ENCODE results near the gene NEURL2.
"Not testable (repeated sequence)": the region's sequence is repeated elsewhere in the genome, so short reads cannot be mapped to it uniquely, and the experiment has no call there.

NEURL2 gene

GRCh38 chr20:45878076-45878761 lies 12.8 kb downstream of the NEURL2 start:
- TF ChIP-seq, protein P1, sequence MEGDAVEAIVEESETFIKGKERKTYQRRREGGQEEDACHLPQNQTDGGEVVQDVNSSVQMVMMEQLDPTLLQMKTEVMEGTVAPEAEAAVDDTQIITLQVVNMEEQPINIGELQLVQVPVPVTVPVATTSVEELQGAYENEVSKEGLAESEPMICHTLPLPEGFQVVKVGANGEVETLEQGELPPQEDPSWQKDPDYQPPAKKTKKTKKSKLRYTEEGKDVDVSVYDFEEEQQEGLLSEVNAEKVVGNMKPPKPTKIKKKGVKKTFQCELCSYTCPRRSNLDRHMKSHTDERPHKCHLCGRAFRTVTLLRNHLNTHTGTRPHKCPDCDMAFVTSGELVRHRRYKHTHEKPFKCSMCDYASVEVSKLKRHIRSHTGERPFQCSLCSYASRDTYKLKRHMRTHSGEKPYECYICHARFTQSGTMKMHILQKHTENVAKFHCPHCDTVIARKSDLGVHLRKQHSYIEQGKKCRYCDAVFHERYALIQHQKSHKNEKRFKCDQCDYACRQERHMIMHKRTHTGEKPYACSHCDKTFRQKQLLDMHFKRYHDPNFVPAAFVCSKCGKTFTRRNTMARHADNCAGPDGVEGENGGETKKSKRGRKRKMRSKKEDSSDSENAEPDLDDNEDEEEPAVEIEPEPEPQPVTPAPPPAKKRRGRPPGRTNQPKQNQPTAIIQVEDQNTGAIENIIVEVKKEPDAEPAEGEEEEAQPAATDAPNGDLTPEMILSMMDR (IDR thresholded peaks at IDR 0.05; ENCODE audit: insufficient read depth, missing control alignments), result no peak
- DNase-seq (ENCODE audit: insufficient read length, low spot score) (no peak), FAIRE-seq (no peak)

GRCh38 chr20:45874576-45874975 lies 16.4 kb downstream of the NEURL2 start:
- no peak for DNase-seq (ENCODE audit: insufficient read length, low spot score)
- TF ChIP-seq, protein P1 (IDR thresholded peaks at IDR 0.05; ENCODE audit: insufficient read depth, missing control alignments), result no peak
- FAIRE-seq, result no peak

DNA sequence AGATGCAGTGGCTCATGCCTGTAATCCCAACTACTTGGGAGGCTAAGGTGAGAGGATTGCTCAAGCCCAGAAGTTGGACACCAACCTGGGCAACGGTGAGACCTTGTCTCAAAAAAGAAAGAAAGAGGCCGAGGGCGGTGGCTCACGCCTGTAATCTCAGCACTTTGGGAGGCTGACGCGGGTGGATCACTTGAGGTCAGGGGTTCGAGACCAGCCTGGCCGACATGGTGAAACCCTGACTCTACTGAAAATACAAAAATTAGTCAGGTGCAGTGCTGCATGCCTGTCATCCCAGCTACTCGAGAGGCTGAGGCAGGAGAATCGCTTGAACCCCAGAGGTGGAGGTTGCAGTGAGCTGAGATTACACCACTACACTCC lies 16.9 kb downstream of the NEURL2 start:
- FAIRE-seq; DNase-seq (ENCODE audit: insufficient read length, low spot score): not testable (repeated sequence)

DNA sequence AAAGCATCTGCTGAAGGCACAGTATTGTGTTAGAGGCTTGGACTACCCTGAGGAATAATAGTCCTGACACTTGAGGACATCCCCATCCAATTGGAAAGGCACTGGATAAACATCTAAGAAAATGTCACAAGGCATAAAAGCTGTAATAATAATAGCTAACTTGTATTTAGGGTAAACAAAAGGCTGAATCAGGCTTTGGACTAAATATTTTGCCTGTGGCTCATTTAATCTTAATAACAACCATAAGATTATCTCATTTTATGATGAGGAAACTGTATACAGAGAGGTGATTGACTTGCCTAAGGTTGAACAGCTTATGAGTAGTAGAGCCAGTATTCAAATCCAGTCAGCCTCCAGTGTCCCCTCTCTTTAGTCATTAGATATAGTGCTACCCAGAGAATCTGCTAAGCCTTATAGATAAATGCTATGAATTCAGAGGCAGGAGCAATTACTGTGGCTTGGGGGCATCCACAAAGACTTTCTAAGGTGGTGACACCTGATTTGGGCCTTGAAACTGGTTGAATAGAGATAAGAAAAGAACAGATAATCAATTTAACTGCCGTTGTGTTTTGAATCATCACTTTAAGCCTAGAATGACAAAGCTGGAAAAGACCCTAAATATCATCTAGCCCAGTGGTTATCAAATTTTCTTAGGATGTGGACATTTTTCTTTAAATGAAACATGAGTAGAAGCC lies 17.5 kb downstream of the NEURL2 start:
- DNase-seq (ENCODE audit: insufficient read length, low spot score), result no peak
- FAIRE-seq, result no peak
- TF ChIP-seq, protein P1 (IDR thresholded peaks at IDR 0.05; ENCODE audit: insufficient read depth, missing control alignments), result no peak

GRCh38 chr20:45872626-45873025 lies 18.4 kb downstream of the NEURL2 start:
- TF ChIP-seq, protein P1 (IDR thresholded peaks at IDR 0.05; ENCODE audit: insufficient read depth, missing control alignments), result no peak
- DNase-seq (ENCODE audit: insufficient read length, low spot score) (no peak), FAIRE-seq (no peak)

DNA sequence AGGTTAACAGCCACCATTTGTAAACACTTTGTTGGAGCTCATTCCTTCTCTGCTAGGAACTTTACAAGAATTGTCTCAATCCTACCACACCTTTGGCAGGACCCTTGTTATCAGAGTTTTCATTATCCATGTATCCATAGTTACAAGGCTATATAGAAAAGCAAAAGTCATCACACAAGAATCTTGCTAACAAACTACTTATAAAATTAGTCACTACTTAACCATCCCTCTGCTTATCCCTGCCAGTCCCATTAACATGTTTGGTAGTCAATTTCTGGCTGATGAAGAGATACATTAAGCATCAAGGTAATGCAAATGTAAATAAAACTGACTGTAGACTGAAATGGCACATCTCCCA lies 23.2 kb downstream of the NEURL2 start:
- TF ChIP-seq, protein P1 (IDR thresholded peaks at IDR 0.05; ENCODE audit: insufficient read depth, missing control alignments), result no peak
- FAIRE-seq (no peak), DNase-seq (ENCODE audit: insufficient read length, low spot score) (no peak)

DNA sequence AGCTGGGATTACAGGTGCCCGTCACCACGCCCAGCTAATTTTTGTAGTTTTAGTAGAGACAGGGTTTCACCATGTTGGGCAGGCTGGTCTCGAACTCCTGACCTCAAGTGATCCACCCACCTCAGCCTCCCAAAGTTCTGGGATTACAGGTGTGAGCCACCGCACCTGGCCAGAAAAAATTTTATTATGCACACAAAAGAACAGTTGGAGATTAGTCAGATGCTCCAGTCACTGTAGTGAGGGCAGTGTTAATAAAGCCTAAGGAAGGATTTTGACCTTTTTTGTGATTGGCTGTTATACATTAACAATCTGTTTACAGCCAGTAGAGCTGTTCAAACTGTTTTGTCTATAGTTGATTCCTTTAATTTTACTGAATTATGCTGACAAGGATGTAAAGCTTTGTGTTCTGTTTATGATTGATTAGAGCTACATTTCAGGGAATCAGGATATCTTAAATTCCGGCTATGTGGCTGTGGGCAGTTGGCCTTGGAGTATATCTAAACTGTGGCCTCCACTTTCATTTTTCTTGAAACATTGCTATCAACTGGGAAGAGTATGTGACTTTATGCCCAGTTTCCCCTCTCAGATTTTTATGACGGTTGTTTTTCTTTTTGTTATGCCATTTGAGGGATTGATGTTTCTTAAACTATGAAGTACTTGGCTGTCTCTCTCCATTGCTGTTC lies 23.7 kb downstream of the NEURL2 start:
- TF ChIP-seq, protein P1 (IDR thresholded peaks at IDR 0.05; ENCODE audit: insufficient read depth, missing control alignments), result no peak
- DNase-seq (ENCODE audit: insufficient read length, low spot score) (no peak), FAIRE-seq (no peak)

Data from D721Med (cell line).